HG02981 (cell line): ENCODE data around the gene EVC.

Experiments
- ATAC-seq: cut with Tn5 transposase; IDR thresholded peaks from one replicate; pipeline ENCODE4 v1.9.1; 2021; ENCODE audit warnings: mild to moderate bottlenecking, moderate library complexity; ENCODE audit not compliant: unreplicated experiment

EVC gene

GRCh38 chr4:5783486-5783885, 72.5 kb downstream of the EVC start:
- ATAC-seq: no peak

GRCh38 chr4:5784021-5784420, 73.0 kb downstream of the EVC start:
- ATAC-seq: no peak

GRCh38 chr4:5784960-5785611, 74.1 kb downstream of the EVC start:
- ATAC-seq: no peak

GRCh38 chr4:5785806-5786680, 75.0 kb downstream of the EVC start:
- no peak for ATAC-seq

GRCh38 chr4:5787311-5787710, 76.3 kb downstream of the EVC start:
- ATAC-seq: no peak

GRCh38 chr4:5788144-5788543, 77.1 kb downstream of the EVC start:
- no peak for ATAC-seq

- ATAC-seq: no peak
Observed at GRCh38 chr4:5789141-5789540, 78.1 kb downstream of the EVC start.

GRCh38 chr4:5790546-5790857, 79.5 kb downstream of the EVC start:
- ATAC-seq: no peak

- ATAC-seq: no peak
Observed at GRCh38 chr4:5791654-5792053, 80.7 kb downstream of the EVC start.

- no peak for ATAC-seq
Observed at GRCh38 chr4:5793514-5793913, 82.5 kb downstream of the EVC start.

- no peak for ATAC-seq
Observed at GRCh38 chr4:5795580-5795979, 84.6 kb downstream of the EVC start.

GRCh38 chr4:5796976-5797375, 86.0 kb downstream of the EVC start:
- no peak for ATAC-seq

- ATAC-seq: no peak
Observed at GRCh38 chr4:5797866-5798265, 86.9 kb downstream of the EVC start.

GRCh38 chr4:5798462-5798861, 87.5 kb downstream of the EVC start:
- no peak for ATAC-seq

- no peak for ATAC-seq
Observed at GRCh38 chr4:5798946-5799345, 87.9 kb downstream of the EVC start.

GRCh38 chr4:5799406-5799805, 88.4 kb downstream of the EVC start:
- ATAC-seq: no peak

- ATAC-seq: no peak
Observed at GRCh38 chr4:5800496-5800895, 89.5 kb downstream of the EVC start.

GRCh38 chr4:5801696-5802095, 90.7 kb downstream of the EVC start:
- no peak for ATAC-seq

- no peak for ATAC-seq
Observed at GRCh38 chr4:5802565-5802964, 91.6 kb downstream of the EVC start.

- no peak for ATAC-seq
Observed at GRCh38 chr4:5804656-5805055, 93.7 kb downstream of the EVC start.

- ATAC-seq: no peak
Observed at GRCh38 chr4:5805270-5805669, 94.3 kb downstream of the EVC start.

- ATAC-seq: no peak
Observed at GRCh38 chr4:5808081-5808741, 97.2 kb downstream of the EVC start.
